ENCODE data around the gene FBXO22. TPM values are rescaled to one million over a fixed set of nuclear protein-coding genes. Genes with fewer than 3 reads are reported as not detected.

FBXO22 gene
- polyA plus RNA-seq, 1 of the 3 experiments (the other 2 are of a cell fraction) = 34.8 TPM

DNA sequence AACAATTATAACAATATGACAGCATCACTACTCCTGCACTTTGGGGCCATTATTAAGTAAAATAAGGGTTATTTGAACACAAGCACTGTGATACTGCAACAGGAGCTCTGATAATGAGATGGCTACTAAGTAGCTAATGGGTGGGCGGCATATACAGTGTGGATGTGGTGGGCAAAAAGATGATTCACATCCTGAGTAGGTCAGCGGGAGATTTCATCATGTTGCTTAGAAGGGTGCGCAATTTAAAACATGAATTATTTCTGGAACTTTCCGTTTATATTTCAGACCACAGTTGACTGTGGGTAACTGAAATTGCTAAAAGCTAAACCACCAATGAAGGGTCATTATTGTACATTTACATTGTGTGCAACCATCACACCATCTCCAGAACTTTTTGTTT, 42.3 kb downstream of the FBXO22 start:
- no peak for DNase-seq
- CTCF ChIA-PET = no interaction called here

DNA sequence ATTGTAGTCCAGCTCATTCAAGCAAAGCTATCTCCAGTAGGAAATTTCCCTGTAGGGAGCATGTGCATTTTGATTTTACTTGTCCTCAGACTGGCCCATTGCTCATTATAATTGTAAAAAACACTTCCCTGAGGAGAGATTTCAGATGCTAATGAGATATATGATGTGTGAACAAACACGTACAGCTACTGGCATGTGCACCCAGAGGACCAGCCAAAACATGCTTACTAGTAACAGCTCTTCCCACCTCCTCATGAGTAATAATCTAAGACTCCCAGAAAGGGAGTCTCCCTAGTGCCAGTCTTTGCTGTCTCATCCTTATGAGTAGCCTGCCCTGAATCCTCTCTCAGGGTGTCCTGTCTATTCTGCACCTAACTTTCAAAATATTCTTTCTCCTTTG, 43.4 kb downstream of the FBXO22 start:
- 55% methylated on average over 1 of the region's 1 CpG for WGBS (ENCODE audit: low lambda C conversion rate)
- no peak for TF ChIP-seq JUND (IDR thresholded peaks at IDR 0.05)
- no peak for TF ChIP-seq NFIC (IDR thresholded peaks at IDR 0.05; ENCODE audit: borderline replicate concordance)
- TF ChIP-seq, protein P1, sequence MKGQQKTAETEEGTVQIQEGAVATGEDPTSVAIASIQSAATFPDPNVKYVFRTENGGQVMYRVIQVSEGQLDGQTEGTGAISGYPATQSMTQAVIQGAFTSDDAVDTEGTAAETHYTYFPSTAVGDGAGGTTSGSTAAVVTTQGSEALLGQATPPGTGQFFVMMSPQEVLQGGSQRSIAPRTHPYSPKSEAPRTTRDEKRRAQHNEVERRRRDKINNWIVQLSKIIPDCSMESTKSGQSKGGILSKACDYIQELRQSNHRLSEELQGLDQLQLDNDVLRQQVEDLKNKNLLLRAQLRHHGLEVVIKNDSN (IDR thresholded peaks at IDR 0.05; ENCODE audit: borderline replicate concordance, low read depth) = no peak
- H3K9me3 ChIP-seq = no peaks in the 10 kb centered on the region
- no peak for DNase-seq
- H3K4me2 ChIP-seq = no peak overlapping the region
- H3K79me2 ChIP-seq (ENCODE audit: insufficient read depth) = no peaks in the 10 kb centered on the region
- H3F3A ChIP-seq (replicated peaks; ENCODE audit: insufficient read depth) = peaks cover 8% of the 10 kb centered on the region
- H3K36me3 ChIP-seq (replicated peaks in 1 of 2; ENCODE audit: control insufficient read depth in 1 of 2, insufficient read depth in 2 of 2, low read length in 1 of 2) = no peaks in the 10 kb centered on the region
- H4K20me1 ChIP-seq (ENCODE audit: insufficient read depth) = no peaks in the 10 kb centered on the region
- no peak overlapping the region for H3K9ac ChIP-seq
- no peaks in the 10 kb centered on the region for H3K9me2 ChIP-seq
- no peak overlapping the region for H3K27ac ChIP-seq (ENCODE audit: low read depth in 2 of 2, low read length in 1 of 2)
- H3K4me1 ChIP-seq (ENCODE audit: control insufficient read depth in 1 of 2, insufficient read depth in 2 of 2, low read depth in 1 of 2, low read length in 1 of 2) = no peaks in the 10 kb centered on the region
- no peak overlapping the region for H2AFZ ChIP-seq (ENCODE audit: low read depth)
- no peaks in the 10 kb centered on the region for H3K27me3 ChIP-seq (ENCODE audit: insufficient read depth)
- H3K4me3 ChIP-seq (ENCODE audit: low read depth in 2 of 2, low read length in 1 of 2) = no peak overlapping the region
- ChIA-PET CTCF (interaction anchor here (0.8 kb wide), 1 partner anchor 17 kb away, joined by 3 read pairs; no protein-coding TSS in a partner anchor), POLR2A (no interaction called here)

More for the DNA sequence above, 42.3 kb downstream of the FBXO22 start:
- Histone ChIP-seq H3K36me3 (replicated peaks in 1 of 2; ENCODE audit: control insufficient read depth in 1 of 2, insufficient read depth in 2 of 2, low read length in 1 of 2) (peaks cover 0 to 2% of the 10 kb centered on the region in 2 experiments), H3K27me3 (ENCODE audit: insufficient read depth) (no peaks in the 10 kb centered on the region), H3K27ac (ENCODE audit: low read depth in 2 of 2, low read length in 1 of 2) (no peak overlapping the region), H3K9me3 (no peaks in the 10 kb centered on the region), H3K79me2 (ENCODE audit: insufficient read depth) (no peaks in the 10 kb centered on the region), H3F3A (replicated peaks; ENCODE audit: insufficient read depth) (peaks cover 20% of the 10 kb centered on the region), H3K4me3 (ENCODE audit: low read depth in 2 of 2, low read length in 1 of 2) (no peak overlapping the region), H2AFZ (ENCODE audit: low read depth) (no peak overlapping the region), H3K4me1 (ENCODE audit: control insufficient read depth in 1 of 2, insufficient read depth in 2 of 2, low read depth in 1 of 2, low read length in 1 of 2) (no peaks in the 10 kb centered on the region), H3K9me2 (no peaks in the 10 kb centered on the region), H4K20me1 (ENCODE audit: insufficient read depth) (no peaks in the 10 kb centered on the region), H3K4me2 (no peak overlapping the region), H3K9ac (no peak overlapping the region)
- POLR2A ChIA-PET = no interaction called here
- 59% methylated on average over 4 of the region's 4 CpGs for WGBS (ENCODE audit: low lambda C conversion rate)
- TF ChIP-seq TAF1 (IDR thresholded peaks at IDR 0.05; ENCODE audit: borderline replicate concordance, low read depth, low read length) (no peak), SMC3 (IDR thresholded peaks at IDR 0.05; ENCODE audit: low read depth, low read length) (no peak), EP300 (IDR thresholded peaks at IDR 0.05; ENCODE audit: borderline replicate concordance in 1 of 2, low read depth in 1 of 2, low read length in 1 of 2) (no peak), JUND (IDR thresholded peaks at IDR 0.05) (no peak), NFIC (IDR thresholded peaks at IDR 0.05; ENCODE audit: borderline replicate concordance) (no peak), CHD2 (IDR thresholded peaks at IDR 0.05; ENCODE audit: low read length, partially characterized antibody) (no peak), TCF12 (IDR thresholded peaks at IDR 0.05) (no peak), RCOR1 (IDR thresholded peaks at IDR 0.05; ENCODE audit: low read length) (no peak)
- TF ChIP-seq, protein P1 (IDR thresholded peaks at IDR 0.05; ENCODE audit: borderline replicate concordance, low read depth) = no peak
- TF ChIP-seq, protein P2, sequence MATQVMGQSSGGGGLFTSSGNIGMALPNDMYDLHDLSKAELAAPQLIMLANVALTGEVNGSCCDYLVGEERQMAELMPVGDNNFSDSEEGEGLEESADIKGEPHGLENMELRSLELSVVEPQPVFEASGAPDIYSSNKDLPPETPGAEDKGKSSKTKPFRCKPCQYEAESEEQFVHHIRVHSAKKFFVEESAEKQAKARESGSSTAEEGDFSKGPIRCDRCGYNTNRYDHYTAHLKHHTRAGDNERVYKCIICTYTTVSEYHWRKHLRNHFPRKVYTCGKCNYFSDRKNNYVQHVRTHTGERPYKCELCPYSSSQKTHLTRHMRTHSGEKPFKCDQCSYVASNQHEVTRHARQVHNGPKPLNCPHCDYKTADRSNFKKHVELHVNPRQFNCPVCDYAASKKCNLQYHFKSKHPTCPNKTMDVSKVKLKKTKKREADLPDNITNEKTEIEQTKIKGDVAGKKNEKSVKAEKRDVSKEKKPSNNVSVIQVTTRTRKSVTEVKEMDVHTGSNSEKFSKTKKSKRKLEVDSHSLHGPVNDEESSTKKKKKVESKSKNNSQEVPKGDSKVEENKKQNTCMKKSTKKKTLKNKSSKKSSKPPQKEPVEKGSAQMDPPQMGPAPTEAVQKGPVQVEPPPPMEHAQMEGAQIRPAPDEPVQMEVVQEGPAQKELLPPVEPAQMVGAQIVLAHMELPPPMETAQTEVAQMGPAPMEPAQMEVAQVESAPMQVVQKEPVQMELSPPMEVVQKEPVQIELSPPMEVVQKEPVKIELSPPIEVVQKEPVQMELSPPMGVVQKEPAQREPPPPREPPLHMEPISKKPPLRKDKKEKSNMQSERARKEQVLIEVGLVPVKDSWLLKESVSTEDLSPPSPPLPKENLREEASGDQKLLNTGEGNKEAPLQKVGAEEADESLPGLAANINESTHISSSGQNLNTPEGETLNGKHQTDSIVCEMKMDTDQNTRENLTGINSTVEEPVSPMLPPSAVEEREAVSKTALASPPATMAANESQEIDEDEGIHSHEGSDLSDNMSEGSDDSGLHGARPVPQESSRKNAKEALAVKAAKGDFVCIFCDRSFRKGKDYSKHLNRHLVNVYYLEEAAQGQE (IDR thresholded peaks at IDR 0.05; ENCODE audit: low read depth, low read length) = no peak
- TF ChIP-seq, protein P3, sequence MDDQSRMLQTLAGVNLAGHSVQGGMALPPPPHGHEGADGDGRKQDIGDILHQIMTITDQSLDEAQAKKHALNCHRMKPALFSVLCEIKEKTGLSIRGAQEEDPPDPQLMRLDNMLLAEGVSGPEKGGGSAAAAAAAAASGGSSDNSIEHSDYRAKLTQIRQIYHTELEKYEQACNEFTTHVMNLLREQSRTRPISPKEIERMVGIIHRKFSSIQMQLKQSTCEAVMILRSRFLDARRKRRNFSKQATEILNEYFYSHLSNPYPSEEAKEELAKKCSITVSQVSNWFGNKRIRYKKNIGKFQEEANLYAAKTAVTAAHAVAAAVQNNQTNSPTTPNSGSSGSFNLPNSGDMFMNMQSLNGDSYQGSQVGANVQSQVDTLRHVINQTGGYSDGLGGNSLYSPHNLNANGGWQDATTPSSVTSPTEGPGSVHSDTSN (IDR thresholded peaks at IDR 0.05) = no peak

Data from SK-N-SH (cell line).